PC-9 (cell line): ENCODE results near the gene DBN1. TPM values are rescaled to one million over a fixed set of nuclear protein-coding genes. Genes with fewer than 3 reads are reported as not detected.

Source experiments
- BruUV-seq: library from RNA; stranded (reverse); fragments of 400-500 nt; replicated peaks from 2 replicates; lab custom pipeline; 2021; lab: Mats Ljungman, UMichigan
- CTCF ChIA-PET: fragments of 300-600 bp; sonication (Branson Sonifier 250); formaldehyde crosslinking; loops from one replicate; lab custom pipeline; 2022; ENCODE audit warnings: antibody characterized with exemption; lab: Charles Lee
- POLR2A ChIA-PET: fragments of 300-600 bp; sonication (Branson Sonifier 250); formaldehyde crosslinking; loops from one replicate; lab custom pipeline; 2022; ENCODE audit warnings: antibody characterized with exemption; ENCODE audit not compliant: unreplicated experiment; lab: Charles Lee
- DNase-seq, 2 experiments: peaks; one replicate each; pipeline versions ENCODE4 v3.0.0 to v3.0.0-alpha.2; 2015 to 2022; ENCODE audit warnings: mixed read lengths in 1 of 2
- H2AFZ ChIP-seq: fragments of 200-600 bp; sonication (generic); 2 replicates; pipeline ENCODE4 v1.8.1; 2017; ENCODE audit warnings: antibody characterized with exemption
- H3F3A ChIP-seq: fragments of 200-600 bp; sonication (generic); 2 replicates; pipeline ENCODE4 v1.8.1; 2017; ENCODE audit warnings: antibody characterized with exemption, mild to moderate bottlenecking, low read depth; ENCODE audit not compliant: insufficient read depth
- H3K27ac ChIP-seq: fragments of 200-600 bp; sonication (generic); 2 replicates; pipeline ENCODE4 v1.6.1; 2016; ENCODE audit warnings: mixed run types
- H3K27me3 ChIP-seq: fragments of 200-600 bp; sonication (generic); 2 replicates; pipeline ENCODE4 v1.6.1; 2016; ENCODE audit warnings: low read depth, mixed run types; ENCODE audit not compliant: insufficient read depth
- H3K36me3 ChIP-seq: fragments of 200-600 bp; sonication (generic); 2 replicates; pipeline ENCODE4 v1.6.1; 2016; ENCODE audit warnings: low read depth, mixed run types
- H3K4me1 ChIP-seq: fragments of 200-600 bp; sonication (generic); replicated peaks from 2 replicates; pipeline ENCODE4 v1.6.1; 2016; ENCODE audit warnings: mixed run types; ENCODE audit not compliant: insufficient read depth
- H3K4me2 ChIP-seq: fragments of 200-600 bp; sonication (generic); 2 replicates; pipeline ENCODE4 v1.6.1; 2017; ENCODE audit warnings: mixed run types
- H3K4me3 ChIP-seq: fragments of 200-600 bp; sonication (generic); 2 replicates; pipeline ENCODE4 v1.6.1; 2016; ENCODE audit warnings: mixed run types
- H3K79me2 ChIP-seq: fragments of 200-600 bp; sonication (generic); 2 replicates; pipeline ENCODE4 v1.6.1; 2017; ENCODE audit warnings: low read depth, mixed run types
- H3K9me2 ChIP-seq: fragments of 200-600 bp; sonication (generic); 2 replicates; pipeline ENCODE4 v1.8.1; 2017; ENCODE audit warnings: mild to moderate bottlenecking; ENCODE audit not compliant: insufficient read depth
- H3K9me3 ChIP-seq: fragments of 200-600 bp; sonication (generic); 2 replicates; pipeline ENCODE4 v1.8.1; 2016; ENCODE audit warnings: low read depth; ENCODE audit not compliant: insufficient read depth
- H4K20me1 ChIP-seq: fragments of 200-600 bp; sonication (generic); 2 replicates; pipeline ENCODE4 v1.8.1; 2017; ENCODE audit not compliant: insufficient read depth
- EZH2 ChIP-seq: fragments of 200-600 bp; sonication (generic); IDR thresholded peaks from 2 replicates; pipeline ENCODE4 v1.8.0; 2017; ENCODE audit warnings: antibody characterized with exemption, low read depth
- intact Hi-C: fragments of 100-400 bp; cut with micrococcal nuclease; formaldehyde crosslinking; loops from one replicate; pipeline ENCODE4 v1.10.0; 2022; ENCODE audit not compliant: unreplicated experiment
- total RNA-seq: library from RNA; stranded (reverse); gene quantifications from 2 replicates; pipeline ENCODE4 v1.2.3, GENCODE V29; 2021
- TF ChIP-seq, protein P1 (sequence below): fragments of 200-600 bp; sonication (generic); conservative IDR thresholded peaks from 2 replicates; pipeline ENCODE4 v1.6.1; 2017; ENCODE audit warnings: mixed run types, antibody characterized with exemption, mild to moderate bottlenecking, moderate library complexity

DBN1 gene
- total RNA-seq, 1 experiment from 2014 or later: 144 TPM

DNA sequence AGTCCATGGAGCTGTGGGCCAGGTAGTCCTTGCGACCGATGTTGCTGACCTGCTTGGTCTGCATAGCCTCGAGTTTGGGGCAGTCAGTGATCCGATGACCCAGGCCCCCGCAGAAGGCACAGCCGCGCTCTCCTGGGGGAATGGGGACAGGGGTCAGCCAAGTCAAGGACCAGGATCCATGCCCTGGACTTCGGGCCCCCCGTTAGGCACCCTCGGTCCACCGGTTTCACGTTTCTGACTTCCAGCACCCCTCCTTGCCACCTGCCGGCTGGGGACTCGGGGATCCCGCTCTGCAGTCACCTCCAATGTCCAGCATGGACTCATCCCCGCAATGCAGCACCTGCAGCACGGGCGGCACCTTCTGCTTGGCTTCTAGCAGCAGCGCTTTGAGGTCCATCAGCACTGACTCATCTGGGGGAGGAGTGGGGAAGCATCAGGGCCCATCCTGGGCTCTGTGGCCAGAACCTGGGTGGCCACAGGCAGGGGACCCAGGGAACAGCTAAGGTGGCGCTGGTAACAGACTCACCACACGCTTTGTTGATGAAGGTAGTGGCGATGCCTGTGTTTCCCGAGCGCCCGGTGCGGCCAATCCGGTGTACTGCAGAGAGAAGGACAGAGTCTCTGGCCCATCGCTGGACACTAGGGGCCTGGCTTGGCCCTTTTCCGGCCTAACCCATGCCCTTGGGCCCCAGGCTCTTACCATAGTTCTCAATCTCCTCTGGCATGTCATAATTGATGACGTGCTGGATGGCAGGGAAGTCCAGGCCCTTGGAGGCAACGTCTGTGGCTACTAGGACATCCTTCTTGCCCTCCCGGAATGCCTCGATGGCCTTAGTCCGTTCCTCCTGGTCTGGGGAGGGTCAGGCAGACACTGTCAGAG is 38.6 kb upstream of the DBN1 start:
- Histone ChIP-seq H3K4me1 (peaks cover 10% of the 10 kb centered on the region), H3K27me3 (no peaks in the 10 kb centered on the region), H3K36me3 (peaks cover 5% of the 10 kb centered on the region; the same call in 1 of the 2 replicates), H3K79me2 (peaks cover 17% of the 10 kb centered on the region), H3F3A (no peaks in the 10 kb centered on the region), H3K9me3 (no peaks in the 10 kb centered on the region), H3K27ac (no peak overlapping the region), H3K4me2 (no peak overlapping the region), H2AFZ (no peak overlapping the region), H4K20me1 (no peaks in the 10 kb centered on the region), H3K9me2 (no peaks in the 10 kb centered on the region), H3K4me3 (no peak overlapping the region)
- no TSS peak for BruUV-seq
- CTCF ChIA-PET: no interaction called here
- POLR2A ChIA-PET: no interaction called here
- TF ChIP-seq EZH2: no peak
- TF ChIP-seq, protein P1, sequence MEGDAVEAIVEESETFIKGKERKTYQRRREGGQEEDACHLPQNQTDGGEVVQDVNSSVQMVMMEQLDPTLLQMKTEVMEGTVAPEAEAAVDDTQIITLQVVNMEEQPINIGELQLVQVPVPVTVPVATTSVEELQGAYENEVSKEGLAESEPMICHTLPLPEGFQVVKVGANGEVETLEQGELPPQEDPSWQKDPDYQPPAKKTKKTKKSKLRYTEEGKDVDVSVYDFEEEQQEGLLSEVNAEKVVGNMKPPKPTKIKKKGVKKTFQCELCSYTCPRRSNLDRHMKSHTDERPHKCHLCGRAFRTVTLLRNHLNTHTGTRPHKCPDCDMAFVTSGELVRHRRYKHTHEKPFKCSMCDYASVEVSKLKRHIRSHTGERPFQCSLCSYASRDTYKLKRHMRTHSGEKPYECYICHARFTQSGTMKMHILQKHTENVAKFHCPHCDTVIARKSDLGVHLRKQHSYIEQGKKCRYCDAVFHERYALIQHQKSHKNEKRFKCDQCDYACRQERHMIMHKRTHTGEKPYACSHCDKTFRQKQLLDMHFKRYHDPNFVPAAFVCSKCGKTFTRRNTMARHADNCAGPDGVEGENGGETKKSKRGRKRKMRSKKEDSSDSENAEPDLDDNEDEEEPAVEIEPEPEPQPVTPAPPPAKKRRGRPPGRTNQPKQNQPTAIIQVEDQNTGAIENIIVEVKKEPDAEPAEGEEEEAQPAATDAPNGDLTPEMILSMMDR: no peak
- intact Hi-C loops: no loop called here
- DNase-seq: no peak

DNA sequence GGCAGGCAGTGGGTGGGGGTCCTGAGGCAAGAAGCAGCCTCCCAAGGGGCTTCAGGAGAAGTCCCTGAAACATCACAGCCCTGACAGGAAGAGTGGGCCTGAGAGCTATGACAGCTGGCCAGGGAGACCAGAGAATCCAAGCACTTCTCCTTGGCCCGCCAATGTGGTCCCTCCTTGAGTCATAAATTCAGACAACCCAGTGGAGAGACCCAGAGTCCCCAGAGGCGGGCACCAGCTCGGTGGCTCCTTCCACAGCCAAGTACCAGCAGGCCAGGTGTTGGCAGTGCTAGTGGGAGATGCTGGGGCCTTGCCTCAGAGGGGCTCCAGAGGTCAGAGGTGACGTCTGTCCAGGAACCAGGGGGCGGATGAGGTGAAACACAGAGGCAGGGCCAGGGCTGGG is 37.7 kb upstream of the DBN1 start:
- no peak overlapping the region for H3K4me3 ChIP-seq
- intact Hi-C loops: no loop called here
- CTCF ChIA-PET: no interaction called here
- POLR2A ChIA-PET: no interaction called here
- no TSS peak for BruUV-seq
- no peaks in the 10 kb centered on the region for H3K9me2 ChIP-seq
- peaks cover 10% of the 10 kb centered on the region for H3K4me1 ChIP-seq
- no peak for TF ChIP-seq EZH2
- TF ChIP-seq, protein P1: no peak
- H2AFZ ChIP-seq: no peak overlapping the region
- H4K20me1 ChIP-seq: no peaks in the 10 kb centered on the region
- peaks cover 5% of the 10 kb centered on the region; the same call in 1 of the 2 replicates for H3K36me3 ChIP-seq
- H3F3A ChIP-seq: no peaks in the 10 kb centered on the region
- H3K27ac ChIP-seq: no peak overlapping the region
- H3K4me2 ChIP-seq: no peak overlapping the region
- no peaks in the 10 kb centered on the region for H3K27me3 ChIP-seq
- no peaks in the 10 kb centered on the region for H3K9me3 ChIP-seq
- H3K79me2 ChIP-seq: peaks cover 12% of the 10 kb centered on the region
- no peak for DNase-seq

DNA sequence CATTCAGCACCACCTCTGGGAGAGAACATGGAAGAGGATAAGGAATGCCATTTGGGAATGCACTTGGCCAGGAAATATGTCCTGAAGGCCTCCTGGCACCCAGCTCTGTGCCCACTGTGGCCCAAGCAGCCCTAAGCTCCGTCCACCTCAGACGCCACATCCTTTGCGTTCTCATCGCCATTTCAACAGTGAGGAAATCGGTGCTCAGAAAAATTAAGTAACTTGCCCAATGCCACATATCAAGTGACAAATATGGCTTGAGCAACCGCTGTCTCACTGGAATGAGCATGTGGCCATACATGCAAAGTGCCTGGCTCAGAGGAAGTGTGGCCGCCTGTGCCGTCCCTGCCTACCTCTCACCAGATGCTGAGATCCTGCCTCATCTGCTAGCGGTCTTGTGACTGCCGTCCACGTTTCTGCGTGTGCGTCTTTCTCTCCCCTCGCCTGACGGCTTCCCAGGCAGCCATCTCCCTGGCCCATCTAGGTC is 37.2 kb upstream of the DBN1 start:
- Histone ChIP-seq H3K9me2 (no peaks in the 10 kb centered on the region), H4K20me1 (no peaks in the 10 kb centered on the region), H3K27me3 (no peaks in the 10 kb centered on the region), H3F3A (no peaks in the 10 kb centered on the region), H3K4me3 (no peak overlapping the region), H3K9me3 (no peaks in the 10 kb centered on the region), H3K4me1 (peaks cover 5% of the 10 kb centered on the region), H3K79me2 (peaks cover 6% of the 10 kb centered on the region), H3K36me3 (peaks cover 3% of the 10 kb centered on the region; the same call in 1 of the 2 replicates), H3K27ac (no peak overlapping the region), H2AFZ (no peak overlapping the region), H3K4me2 (no peak overlapping the region)
- DNase-seq: no peak
- TF ChIP-seq, protein P1: no peak
- no peak for TF ChIP-seq EZH2
- ChIA-PET CTCF (no interaction called here), POLR2A (no interaction called here)
- intact Hi-C loops: no loop called here
- BruUV-seq: no TSS peak
